ENCODE results near the gene BHMT2. TPM values are rescaled to one million over a fixed set of nuclear protein-coding genes. Genes with fewer than 3 reads are reported as not detected.

The BHMT2 gene
- total and polyA plus RNA-seq, 10 donors, result 0.17 to 2.6 (median 0.64) TPM; not detected in 1

- Histone ChIP-seq H3K27me3 (replicated peaks in 1 of 7) (peaks cover 0 to 69% (median 12%) of the 10 kb centered on the region in 7 donors), H3K4me3 (no peak overlapping the region), H3K36me3 (no peaks in the 10 kb centered on the region), H3K27ac (no peak overlapping the region), H3K4me1 (peaks cover 0 to 14% (median 11%) of the 10 kb centered on the region in 6 donors), H3K9me3 (no peaks in the 10 kb centered on the region)
- TF ChIP-seq, protein P1, sequence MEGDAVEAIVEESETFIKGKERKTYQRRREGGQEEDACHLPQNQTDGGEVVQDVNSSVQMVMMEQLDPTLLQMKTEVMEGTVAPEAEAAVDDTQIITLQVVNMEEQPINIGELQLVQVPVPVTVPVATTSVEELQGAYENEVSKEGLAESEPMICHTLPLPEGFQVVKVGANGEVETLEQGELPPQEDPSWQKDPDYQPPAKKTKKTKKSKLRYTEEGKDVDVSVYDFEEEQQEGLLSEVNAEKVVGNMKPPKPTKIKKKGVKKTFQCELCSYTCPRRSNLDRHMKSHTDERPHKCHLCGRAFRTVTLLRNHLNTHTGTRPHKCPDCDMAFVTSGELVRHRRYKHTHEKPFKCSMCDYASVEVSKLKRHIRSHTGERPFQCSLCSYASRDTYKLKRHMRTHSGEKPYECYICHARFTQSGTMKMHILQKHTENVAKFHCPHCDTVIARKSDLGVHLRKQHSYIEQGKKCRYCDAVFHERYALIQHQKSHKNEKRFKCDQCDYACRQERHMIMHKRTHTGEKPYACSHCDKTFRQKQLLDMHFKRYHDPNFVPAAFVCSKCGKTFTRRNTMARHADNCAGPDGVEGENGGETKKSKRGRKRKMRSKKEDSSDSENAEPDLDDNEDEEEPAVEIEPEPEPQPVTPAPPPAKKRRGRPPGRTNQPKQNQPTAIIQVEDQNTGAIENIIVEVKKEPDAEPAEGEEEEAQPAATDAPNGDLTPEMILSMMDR (IDR thresholded peaks at IDR 0.05 in 8 of 11, conservative IDR thresholded peaks at IDR 0.05 in 3 of 11), result no peak
- TF ChIP-seq POLR2A (IDR thresholded peaks at IDR 0.05) (no peak), POLR2AphosphoS5 (IDR thresholded peaks at IDR 0.05) (no peak)
- intact Hi-C loops (cut with DNase I; ENCODE audit: low total_unique reads), result loop anchor here (5.0 to 10.0 kb wide), 2 partner anchors 110 to 442 kb away; no protein-coding TSS in a partner anchor
- 69 to 89% (median 82%) methylated on average over 2 of the region's 2 CpGs for WGBS, 5 donors
- no peak for DNase-seq
Measured at GRCh38 chr5:79022771-79023170, 46.8 kb upstream of the BHMT2 start.

DNA sequence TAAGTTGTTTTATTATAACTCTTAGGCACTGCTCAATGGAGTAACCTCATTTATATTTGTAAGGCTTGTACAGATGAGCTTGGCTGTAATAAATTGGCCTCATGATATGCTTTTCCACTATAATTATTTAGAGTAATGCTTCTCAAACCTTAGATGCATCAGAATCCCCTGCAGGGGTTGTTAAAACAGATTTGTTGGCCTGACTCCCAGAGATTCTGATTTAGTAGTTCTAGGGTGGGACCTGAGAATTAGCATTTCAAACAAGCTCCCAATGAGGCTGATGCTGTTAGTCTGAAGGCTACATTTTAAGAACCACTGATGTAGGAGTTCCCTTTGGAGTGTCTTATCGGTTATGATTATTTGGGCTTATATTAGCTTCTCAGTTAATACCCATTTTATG, 46.2 kb upstream of the BHMT2 start:
- Histone ChIP-seq H3K27ac (no peak overlapping the region), H3K4me3 (no peak overlapping the region), H3K27me3 (replicated peaks in 1 of 7) (peaks cover 0 to 63% (median 12%) of the 10 kb centered on the region in 7 donors), H3K9me3 (no peaks in the 10 kb centered on the region), H3K36me3 (no peaks in the 10 kb centered on the region), H3K4me1 (peaks cover 0 to 14% (median 11%) of the 10 kb centered on the region in 6 donors)
- TF ChIP-seq, protein P1 (IDR thresholded peaks at IDR 0.05 in 8 of 11, conservative IDR thresholded peaks at IDR 0.05 in 3 of 11), result no peak
- TF ChIP-seq POLR2AphosphoS5 (IDR thresholded peaks at IDR 0.05), result no peak
- TF ChIP-seq POLR2A (IDR thresholded peaks at IDR 0.05), result no peak
- intact Hi-C loops (cut with DNase I; ENCODE audit: low total_unique reads), result loop anchor here (5.0 to 10.0 kb wide), 2 partner anchors 109 to 441 kb away; no protein-coding TSS in a partner anchor
- WGBS, 5 donors, result 89 to 100% (median 94%) methylated on average over 1 of the region's 1 CpG
- no peak for DNase-seq

DNA sequence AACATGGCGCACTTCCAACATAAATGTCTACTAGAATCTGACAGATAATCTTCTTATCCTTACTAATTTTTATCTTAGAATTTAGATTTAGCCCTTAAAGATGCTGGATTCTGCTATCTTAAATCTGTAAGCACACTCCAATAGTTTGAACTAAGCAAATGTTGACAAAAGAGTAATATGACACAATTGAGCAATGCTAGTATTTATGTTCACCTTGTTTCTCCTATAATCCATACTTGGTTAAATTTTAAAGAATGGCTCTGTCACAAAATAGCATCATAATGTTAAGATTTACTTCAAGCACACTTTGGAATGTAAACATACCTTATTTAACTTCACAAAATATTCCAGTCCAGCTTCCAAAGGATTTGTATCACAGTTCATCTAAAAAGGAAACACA, 45.6 kb upstream of the BHMT2 start:
- Histone ChIP-seq H3K4me3 (no peak overlapping the region), H3K4me1 (peaks cover 0 to 14% (median 11%) of the 10 kb centered on the region in 6 donors), H3K9me3 (no peaks in the 10 kb centered on the region), H3K36me3 (no peaks in the 10 kb centered on the region), H3K27me3 (replicated peaks in 1 of 7) (peaks cover 0 to 59% (median 12%) of the 10 kb centered on the region in 7 donors), H3K27ac (no peak overlapping the region)
- intact Hi-C loops (cut with DNase I; ENCODE audit: low total_unique reads), result loop anchor here (5.0 to 10.0 kb wide), 2 partner anchors 108 to 441 kb away; no protein-coding TSS in a partner anchor
- no peak for DNase-seq
- 92 to 98% (median 97%) methylated on average over 1 of the region's 1 CpG for WGBS, 5 donors
- TF ChIP-seq, protein P1 (IDR thresholded peaks at IDR 0.05 in 8 of 11, conservative IDR thresholded peaks at IDR 0.05 in 3 of 11), result no peak
- no peak for TF ChIP-seq POLR2AphosphoS5 (IDR thresholded peaks at IDR 0.05)
- no peak for TF ChIP-seq POLR2A (IDR thresholded peaks at IDR 0.05)

DNA sequence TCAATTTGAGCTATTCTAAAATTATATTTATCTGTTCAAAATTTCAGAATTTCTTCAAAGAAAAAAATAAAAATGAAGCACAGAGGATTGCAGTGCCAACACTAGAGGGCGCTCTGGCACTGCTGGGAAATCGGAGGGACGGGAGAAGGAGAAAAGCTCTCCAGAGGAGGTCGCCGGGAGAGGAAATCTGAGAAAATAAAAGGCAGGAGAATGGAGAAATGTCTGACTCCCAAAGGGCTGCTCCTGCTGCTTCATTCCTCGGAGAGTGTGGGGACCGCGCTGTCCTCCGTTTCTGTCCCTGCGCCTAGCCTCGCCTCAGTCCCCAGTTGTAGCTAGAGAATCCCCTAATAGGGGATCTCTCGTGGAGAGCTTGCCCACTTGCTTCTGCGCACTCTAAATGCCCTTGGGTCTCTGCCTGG, 44.5 kb upstream of the BHMT2 start:
- intact Hi-C loops (cut with DNase I; ENCODE audit: low total_unique reads), result loop anchor here (10.0 kb wide), 1 partner anchor 440 kb away; no protein-coding TSS in a partner anchor

More for the DNA sequence above, 44.5 kb upstream of the BHMT2 start:
- no peak for DNase-seq
- Histone ChIP-seq H3K27ac (no peak overlapping the region), H3K36me3 (no peaks in the 10 kb centered on the region), H3K4me1 (peaks cover 0 to 14% (median 11%) of the 10 kb centered on the region in 6 donors), H3K27me3 (replicated peaks in 1 of 7) (peaks cover 0 to 49% (median 10%) of the 10 kb centered on the region in 7 donors), H3K4me3 (peak overlapping the region in 2 of 8 donors; percentile 3 to 51), H3K9me3 (no peaks in the 10 kb centered on the region)
- WGBS, 5 donors, result 11 to 15% (median 14%) methylated on average over 13 of the region's 13 CpGs
- no peak for TF ChIP-seq POLR2AphosphoS5 (IDR thresholded peaks at IDR 0.05)
- TF ChIP-seq, protein P1 (IDR thresholded peaks at IDR 0.05 in 8 of 11, conservative IDR thresholded peaks at IDR 0.05 in 3 of 11), result peak; percentile 33 to 86 (median 73)
